HS-27A (cell line): Measurements from ENCODE around the gene MT3.

ENCODE experiments used
- DNase-seq: peaks from one replicate; pipeline ENCODE4 v3.0.0-alpha.2; 2012; ENCODE audit warnings: low read depth, missing footprints

MT3 gene

DNA sequence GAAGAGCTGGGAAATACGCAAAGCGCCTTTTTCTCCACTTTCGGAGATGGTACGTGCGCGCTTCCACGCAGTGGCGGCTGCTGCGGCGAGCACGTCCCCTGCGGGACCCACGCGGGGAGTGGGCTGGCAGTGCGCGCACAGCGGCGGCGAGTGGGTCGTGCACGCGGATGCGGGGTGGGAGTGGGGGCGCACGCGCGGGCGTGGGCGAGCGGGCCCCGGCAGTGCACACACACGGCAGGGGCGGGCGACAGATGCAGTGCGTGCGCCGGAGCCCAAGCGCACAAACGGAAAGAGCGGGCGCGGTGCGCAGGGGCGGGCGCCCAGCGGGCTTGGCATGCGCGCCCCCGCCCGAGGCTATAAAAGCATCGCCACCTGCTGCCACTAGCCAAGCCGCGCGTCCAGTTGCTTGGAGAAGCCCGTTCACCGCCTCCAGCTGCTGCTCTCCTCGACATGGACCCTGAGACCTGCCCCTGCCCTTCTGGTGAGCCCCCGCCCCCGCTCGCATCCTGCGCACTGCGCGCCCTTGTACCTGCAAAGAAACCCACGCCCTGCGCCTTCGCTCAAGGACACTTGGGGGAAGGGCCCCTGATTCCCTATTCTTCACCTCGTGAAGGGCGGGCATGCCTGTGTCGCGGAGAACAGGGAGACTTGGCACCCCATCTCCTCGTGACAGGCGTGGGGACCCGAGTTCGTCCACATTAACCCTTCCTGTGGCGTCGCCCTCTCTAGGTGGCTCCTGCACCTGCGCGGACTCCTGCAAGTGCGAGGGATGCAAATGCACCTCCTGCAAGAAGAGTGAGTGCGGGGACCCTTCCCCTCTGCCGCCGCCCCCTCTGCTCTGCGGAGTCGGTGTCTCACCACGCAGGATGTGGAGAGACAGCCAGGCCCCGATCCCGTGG lies at the start of gene MT3:
TSS of gene MT3 (plus strand) at position 388 of the 899 bp plus-strand sequence. CDS start at position 451, 63 bp downstream.
- DNase-seq: no peak

DNA sequence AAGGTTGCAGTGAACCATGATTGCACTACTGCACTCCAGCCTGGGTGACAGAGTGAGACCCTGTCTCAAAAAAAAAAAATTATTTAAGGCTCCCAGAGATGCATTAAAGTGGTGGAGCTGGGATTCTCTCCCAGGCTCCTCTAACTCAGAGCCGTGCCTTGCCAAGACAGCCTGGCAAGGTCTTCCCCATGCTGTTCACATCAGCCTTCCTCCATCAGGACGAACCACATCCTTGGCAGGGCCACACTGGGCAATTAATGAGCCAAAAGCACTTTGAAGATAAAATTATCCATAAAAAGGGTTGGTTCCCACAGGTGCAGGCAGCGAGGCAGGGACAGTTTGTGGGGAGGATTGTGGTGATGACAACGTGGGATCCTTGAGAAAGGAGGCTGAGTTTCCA lies 49.7 kb upstream of the MT3 start:
- DNase-seq: no peak

DNA sequence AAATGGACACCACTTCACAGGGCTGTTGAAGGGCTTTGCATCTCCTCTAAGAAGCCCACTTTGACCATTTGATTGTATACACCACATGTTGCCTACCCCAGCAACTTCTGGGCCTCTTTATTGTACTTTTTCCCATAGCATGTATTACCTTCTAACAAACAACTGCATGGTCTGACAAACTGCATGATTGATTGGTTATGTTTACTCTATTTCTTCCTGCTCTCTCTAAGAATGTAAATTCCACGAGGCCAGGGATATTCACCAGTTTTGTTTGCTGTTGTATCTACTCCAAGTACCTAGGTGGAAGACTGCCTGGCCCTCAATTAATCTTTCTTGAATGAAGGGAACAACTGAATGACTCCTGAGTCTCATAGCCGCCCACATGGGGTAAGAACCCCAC lies 47.3 kb upstream of the MT3 start:
- DNase-seq: no peak

DNA sequence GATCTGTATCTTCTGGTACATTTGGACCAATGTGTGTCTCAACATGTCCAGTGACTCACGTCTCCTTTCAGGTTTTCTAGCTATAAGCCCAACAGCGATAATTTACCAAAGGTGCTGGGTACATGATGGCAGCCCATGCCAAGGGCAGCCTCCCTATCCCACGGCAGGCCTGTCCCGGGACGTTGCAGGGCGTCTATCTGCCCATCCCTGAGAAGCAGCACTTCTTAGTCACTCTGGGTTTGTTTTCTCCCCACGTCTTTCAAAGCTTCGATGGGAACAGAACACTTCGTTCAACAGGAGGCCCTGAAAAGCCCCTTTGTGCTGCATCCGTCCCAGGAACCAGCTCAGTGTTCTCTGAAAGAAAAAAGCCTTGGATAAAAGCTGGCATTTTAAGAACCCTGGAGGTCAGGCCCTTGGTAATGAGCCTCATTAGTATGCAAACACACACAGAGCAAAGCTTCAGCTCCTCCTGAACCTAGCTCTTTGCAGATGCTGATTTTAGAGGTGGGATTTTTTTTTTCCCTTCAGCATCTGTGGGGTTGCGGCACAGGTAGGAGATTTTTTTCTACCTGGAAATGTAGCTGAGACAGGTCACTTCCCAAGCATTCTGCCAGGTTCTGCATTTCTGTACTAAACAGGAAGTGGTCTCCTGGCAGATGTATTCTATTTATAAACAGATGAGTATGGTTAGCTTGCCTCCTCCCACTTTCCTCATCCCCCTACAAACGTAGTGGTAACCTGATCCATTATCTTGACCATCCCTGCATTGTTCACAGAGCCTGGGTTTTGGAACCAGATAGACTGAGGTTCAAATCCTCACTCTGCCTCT lies 42.0 kb upstream of the MT3 start:
- DNase-seq: no peak

DNA sequence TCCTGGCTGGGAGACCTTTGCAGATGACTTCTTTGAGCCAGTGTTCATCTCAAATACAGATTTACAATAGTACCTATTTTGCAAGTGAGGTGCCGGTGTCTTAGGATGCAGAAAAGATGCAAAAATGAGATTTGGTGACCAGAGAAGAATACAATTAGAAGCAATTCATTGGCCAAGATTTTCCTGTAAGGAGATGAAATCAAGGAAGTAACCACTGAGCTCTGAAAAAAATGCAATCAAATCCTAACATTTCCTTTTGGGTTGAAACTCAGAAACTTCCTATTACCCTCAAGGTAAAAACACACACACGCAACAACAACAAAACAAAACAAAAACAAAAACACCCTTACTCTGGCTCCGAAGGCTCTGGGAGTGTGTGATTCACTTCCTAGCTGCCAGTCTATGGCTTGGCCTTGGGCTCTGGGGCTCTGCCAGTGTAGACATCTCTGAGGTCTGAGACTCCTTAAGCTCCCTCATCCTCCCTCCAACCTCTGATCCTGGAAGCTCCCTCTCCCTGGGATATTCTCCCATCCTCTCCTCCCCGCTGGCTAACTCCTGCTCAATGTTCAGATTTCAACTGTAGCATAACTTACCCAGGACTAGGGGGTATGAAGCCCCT lies 41.3 kb upstream of the MT3 start:
- no peak for DNase-seq

DNA sequence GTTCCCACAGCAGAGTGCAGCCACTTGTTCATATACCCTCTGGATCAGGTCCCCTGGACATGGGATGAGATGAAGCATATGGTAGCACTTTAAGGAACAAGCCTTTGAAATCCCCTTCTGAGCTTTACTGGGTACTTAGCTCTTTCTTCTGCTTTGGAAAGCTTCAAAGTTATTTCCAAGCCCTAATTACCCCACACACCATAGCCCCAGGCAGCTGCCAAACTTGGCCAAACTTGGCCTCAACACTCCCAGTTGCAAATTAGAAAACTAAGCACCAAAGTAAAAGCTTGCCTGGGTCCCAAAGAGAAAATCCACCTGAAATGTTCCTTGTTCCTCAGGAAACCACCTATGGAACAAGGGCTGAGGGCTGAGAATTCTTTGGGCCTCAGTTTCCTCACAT lies 40.2 kb upstream of the MT3 start:
- DNase-seq: no peak

DNA sequence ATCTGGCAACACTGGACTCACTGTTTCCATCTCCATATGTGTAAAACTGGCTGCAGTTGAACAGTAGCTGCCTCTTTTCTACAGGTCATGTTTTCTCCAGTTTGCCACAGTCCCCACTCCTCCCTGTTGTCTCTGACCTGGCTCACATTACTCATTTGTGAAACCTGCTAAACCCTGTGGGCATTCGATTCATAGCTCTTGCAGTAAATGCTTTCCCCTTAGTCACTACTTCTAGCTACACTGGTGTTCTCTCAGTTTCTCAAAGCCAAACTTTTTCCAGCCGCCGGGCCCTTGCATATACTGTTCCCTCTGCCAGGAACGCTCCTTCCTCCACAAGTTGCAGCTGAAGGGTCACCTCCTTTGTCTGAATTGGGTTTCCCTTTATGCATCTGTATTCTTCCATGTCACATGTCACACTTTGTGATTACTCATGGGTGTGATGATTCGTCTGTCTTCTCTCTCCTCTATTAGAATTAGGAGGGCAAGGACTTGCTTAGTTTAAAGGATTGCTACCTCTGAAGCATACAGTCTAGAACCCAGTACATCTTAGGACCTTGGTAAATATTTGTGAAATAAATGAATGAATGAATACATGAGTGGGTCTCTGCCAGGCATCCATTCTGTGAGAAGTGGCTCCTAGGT lies 39.5 kb upstream of the MT3 start:
- DNase-seq: no peak

DNA sequence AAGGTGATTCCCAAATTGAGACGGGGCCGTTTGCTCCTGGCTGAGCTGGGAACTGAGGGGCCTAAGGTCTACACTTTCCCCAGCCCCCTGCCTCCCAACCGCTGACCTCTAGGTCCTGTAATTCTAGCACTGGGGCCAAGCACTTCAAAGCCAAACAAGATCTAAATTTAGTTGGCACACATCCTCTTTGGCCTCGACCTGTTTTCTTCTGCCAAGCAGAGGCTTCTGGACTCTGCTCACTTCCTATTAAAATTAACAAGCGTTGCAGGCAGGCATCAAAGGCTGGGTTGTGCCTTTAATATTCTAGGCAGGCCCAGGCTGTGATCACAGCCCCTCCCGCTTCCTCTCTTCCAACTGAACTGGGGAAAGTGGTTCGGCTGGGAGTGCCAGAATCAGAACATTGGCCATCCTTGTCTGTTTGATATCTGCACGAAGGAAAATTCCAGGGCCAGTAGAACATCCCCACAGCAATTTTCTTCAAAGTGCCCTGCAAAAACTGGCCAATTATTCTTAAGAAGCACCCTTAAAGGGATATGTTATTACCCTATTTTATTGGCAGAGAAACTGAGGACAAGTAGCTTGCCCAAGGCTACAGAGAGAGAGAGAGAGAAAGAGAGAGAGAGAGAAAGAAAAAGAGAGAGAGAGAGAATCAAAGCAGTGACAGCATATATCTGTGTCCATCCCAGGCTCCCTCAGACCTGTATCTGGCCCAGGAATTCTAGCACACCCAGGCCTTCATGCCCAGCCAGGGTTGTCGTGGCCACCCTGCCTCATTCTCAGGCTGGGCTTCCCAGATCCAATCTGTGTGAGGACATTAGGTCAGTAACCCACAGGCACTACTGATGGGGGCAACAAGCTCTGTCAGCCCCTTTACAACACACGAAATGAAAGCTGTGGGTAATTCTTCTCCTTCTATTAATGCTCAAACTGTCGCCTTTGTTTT lies 37.3 kb upstream of the MT3 start:
- DNase-seq: no peak

DNA sequence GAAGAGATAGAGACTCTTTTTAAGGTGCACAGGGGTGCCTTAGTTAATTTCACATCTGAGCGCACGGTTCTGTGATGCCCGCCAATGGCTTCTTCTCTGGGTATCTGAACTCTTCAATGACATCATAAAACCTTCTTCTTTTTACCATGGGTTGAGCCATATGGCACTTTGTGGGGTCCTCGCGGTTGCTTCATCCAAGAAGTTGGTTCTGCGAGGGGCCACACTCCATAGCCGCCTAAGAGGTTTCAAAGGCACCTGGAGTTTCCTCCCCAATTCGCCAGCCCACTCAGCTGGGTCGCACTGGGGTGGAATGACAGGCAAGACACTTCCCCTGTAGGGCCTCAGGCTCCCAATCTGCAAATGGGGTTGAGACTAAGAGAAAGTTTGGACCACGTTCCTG lies 34.9 kb upstream of the MT3 start:
- DNase-seq: no peak

DNA sequence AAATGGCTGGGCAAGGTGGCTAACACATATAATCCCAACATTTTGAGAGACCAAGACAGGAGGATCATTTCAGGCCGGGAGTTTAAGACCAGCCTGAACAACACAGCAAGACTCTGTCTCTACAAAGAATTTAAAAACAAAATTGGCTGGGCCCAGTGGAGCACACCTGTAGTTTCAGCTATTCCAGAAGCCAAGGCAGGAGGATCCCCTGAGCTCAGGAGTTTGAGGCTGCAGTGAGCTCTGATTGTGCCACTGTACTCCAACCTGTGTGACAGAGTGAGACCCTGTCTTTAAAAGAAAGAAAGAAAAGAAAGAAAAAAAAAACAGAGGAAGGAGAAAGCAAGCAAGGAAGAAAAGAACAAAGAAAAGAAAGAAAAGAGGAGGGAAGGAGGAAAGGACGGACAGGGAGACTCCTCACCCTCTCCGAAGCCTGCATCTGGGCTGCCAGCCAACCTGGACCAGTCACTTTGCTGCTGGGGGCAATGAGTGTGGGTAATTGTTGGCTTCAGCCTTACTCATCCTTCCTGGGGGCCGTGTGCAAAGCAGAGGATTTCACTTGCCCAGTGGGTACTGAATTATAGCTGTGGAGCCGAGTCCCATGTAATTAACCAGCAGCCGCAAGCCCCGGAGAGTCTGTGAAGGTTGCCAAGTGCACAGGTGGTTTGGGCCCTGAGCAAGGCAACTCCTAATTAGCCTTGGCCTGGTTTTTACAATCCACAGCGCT lies 31.1 kb upstream of the MT3 start:
- peak; percentile 47 for DNase-seq

DNA sequence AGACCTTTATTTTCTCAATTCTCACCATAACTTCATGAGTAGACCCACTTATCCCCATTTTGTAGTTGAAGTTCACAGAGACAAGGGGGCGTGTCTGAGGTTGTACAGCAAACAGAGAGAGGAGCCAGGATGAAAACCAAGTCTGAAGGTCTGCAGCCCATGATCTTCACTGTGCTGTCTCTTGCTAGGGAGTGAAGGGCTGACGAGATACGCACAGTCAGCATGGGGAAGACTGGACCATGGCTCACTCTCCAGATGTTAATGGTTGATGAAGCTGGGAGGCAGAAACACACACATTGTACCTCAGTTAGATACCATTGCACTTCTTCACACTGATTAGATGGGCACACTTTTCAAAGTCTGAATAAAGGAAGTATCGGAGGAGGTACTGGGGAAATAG lies 30.2 kb upstream of the MT3 start:
- no peak for DNase-seq

DNA sequence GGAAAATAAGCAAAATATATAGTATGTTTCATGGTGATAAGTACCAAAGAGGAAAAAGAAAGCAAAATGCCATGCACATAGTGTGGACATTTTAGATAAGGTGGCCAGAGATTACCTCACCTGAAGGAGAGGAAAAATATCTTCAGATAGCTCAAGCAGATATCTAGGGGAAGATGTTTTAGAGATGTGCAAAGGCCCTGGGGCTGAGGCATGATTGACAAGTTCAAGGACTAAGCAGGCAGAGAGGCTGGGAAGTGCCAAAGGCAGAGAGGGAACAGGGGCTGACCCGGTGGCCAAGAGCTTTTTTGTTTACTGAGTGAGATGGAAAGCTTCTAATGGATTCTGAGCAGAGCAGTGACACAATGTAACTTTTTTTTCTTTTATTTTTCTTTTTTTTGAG lies 28.9 kb upstream of the MT3 start:
- DNase-seq: no peak

DNA sequence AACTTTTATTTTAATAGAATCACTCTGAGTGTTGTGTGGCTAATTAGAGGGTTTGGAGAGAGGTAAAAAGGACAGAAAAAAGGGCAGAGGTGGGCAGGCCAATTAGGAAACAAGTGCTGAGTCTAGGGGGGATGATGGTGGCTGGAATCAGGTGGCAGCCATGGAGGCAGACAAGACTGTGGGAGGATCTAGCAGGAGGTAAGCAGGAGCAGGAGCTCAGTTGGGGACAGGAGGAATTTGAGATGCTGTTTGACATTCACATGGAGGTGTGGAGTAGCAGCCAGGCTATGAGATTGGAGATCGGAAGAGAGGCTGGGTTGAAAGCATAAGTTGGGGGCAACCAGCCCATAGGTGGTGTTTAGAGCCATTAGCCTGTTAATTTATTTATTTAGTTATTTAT lies 28.2 kb upstream of the MT3 start:
- DNase-seq: no peak

DNA sequence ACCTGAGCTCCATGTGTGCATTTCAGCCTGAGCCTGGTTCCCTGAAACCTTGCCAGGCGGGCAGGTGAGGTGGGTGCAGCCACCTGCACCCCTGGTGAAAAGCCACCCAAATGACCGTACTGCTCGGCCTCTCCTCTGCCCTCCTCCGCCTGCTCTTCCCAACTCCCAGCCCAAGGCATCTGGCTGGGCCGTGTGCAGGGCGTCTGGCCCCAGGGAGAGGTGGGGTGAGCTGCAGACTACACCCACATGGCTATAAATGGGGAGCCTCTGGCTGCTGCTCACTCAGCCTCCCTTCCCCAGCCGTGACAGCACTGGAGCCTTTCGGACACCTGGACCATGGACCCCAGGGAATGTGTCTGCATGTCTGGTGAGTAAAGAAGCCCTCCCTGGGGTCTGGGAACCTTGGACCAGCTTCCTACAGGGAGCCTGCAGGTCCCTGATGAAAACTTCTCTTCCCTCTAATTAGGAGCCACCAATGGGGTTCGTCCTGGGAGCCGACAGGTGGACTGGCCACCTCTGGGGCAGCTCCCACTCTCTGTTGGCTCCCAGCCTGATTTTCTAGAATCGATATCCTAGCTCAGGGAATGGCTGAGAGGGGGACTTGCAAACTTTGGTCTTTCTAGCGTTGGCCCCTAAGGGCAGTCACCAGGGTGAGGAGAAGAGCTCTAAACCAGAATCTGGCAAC lies 24.4 kb upstream of the MT3 start, which contains the start of gene MT4:
TSS of gene MT4 (plus strand) at position 281 of the 685 bp plus-strand sequence. CDS start at position 337, 56 bp downstream.
- no peak for DNase-seq

DNA sequence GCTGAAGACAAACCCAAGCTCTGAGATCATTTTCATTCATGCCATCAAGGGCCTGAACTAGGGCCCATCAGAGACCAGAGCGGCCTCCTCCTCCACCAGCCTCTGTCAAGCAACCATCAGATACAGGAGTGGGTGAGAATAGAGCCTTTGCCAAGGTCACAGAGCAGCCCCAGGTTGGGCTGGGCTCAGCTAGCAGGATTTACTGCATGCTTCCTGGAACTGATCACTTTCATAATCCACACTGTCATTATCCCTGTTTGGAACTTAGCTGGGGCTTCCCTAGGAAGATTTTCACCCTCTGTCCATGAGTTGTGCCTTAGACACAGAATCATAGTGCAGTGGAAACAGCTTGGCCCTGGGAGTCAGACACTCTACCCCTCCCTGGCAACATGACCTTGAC lies 19.4 kb upstream of the MT3 start:
- no peak for DNase-seq

DNA sequence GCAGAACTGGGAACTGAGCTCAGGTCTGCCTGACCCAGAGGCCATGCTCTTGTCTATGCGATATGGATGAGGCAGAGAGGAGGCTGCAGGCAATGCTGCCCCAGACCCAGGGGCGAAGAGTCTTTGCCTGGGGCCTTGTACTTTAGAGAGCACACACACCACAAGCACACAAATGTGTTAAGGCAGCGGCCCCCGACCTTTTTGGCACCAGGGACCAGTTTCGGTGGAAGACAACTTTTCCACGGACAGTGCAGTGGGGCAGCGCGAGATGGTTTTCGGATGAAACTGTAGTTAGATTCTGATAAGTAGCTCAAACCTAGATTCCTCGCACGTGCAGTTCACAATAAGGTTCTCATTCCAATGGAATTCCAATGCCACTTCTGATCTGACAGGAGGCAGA lies 17.8 kb upstream of the MT3 start:
- DNase-seq: no peak

DNA sequence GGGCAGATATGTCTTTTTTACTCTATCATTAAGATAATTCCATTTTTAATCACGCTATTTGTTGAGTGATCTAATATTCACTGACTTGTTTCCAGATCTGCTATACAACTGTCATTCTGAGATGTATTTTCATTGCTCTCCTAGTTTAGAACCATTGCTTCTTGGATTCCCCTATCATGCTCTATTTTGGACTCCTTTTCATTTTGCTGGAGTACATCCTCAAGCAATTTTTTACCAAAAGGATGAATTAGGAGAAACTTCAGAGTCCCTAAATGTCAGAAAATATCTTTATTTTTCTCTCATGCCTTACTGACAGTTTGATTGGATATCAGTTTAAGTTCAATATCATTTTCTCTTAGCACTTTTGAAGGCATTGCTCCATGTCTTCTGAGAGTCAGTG lies 14.7 kb upstream of the MT3 start:
- DNase-seq: no peak

DNA sequence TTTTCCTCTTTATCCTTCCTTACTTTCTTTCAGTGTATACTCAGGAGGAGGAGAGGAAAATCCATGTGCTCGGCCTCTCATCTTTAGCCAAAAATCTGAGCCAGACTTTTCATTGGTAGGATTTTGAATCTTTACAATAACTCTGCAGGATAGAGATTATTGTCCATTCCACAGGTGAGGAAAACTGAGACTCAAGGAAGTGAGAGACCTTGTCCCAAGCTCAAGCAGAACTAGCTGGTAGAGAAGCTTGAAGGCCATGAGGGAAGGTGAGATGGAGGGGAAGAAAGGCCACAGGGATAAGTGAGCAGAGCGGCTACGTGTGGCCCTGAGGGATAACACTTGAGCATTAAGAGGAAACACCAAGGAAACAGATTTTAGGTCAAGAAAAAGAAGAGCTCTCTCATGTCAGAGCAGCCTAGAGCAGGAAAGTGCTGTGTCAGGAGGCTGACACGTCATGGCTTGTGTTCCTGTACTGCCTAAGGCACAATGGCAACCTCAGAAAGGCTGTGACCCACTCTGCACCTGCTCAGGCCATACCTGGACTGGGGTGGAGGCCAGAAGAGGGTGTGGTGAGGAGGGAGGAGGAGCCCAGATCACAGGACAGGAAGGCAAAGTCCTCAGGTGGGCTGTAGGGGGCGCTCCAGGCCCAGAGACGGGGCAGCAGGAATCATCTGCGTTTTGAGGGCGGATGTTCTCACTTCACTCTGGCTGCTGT lies 12.6 kb upstream of the MT3 start:
- no peak for DNase-seq

DNA sequence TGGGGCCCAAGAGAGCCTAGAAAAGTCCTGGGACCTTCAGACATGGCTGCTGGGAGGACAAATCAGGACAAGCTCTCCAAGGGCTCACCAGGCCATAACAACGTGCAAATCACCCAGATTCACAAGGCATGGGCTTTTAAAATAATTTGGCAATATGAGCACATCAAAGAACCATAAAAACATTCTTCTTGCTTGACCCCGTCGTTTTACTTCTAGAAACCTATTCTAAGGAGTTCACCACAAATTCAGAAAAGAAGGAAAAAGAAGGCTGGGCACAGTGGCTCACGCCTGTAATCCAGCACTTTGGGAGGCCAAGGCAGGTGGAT lies 12.1 kb upstream of the MT3 start:
- DNase-seq: no peak
